K562 (cell line): ENCODE data around the gene SF3B4. TPM values are rescaled to one million over a fixed set of nuclear protein-coding genes. Genes with fewer than 3 reads are reported as not detected.

Source experiments
- ATAC-seq: fragments of 200-7000 bp; cut with Tn5 transposase; 3 replicates; pipeline ENCODE4 v1.9.1; 2020; ENCODE audit warnings: moderate library complexity
- BruUV-seq: library from RNA; stranded (reverse); fragments of 400-500 nt; replicated peaks from 2 replicates; lab custom pipeline; 2021; lab: Mats Ljungman, UMichigan
- CTCF ChIA-PET: fragments of 300-600 bp; formaldehyde crosslinking; extraction: SDS; loops from one replicate; lab custom pipeline; 2021; ENCODE audit warnings: low intra/inter-chr PET ratio; lab: Yijun Ruan, JAX
- POLR2A ChIA-PET: fragments of 300-600, 350-650 bp; sonication (Branson Sonifier 250); formaldehyde crosslinking; extraction: SDS; loops from one replicate; lab custom pipeline; 2021; ENCODE audit warnings: antibody characterized with exemption, inconsistent platforms; lab: Yijun Ruan, JAX
- DNase-seq, 4 experiments: peaks; one replicate each; pipeline versions ENCODE4 v3.0.0 to v3.0.0-alpha.2; 2011 to 2018; ENCODE audit warnings: low spot score in 3 of 4, mixed read lengths in 3 of 4; ENCODE audit errors: extremely low read depth in 1 of 4
- FAIRE-seq: peaks from 2 replicates; lab custom pipeline; 2011; peaks lifted over from hg19 to GRCh38; lab: Jason Lieb, UNC
- H2AFZ ChIP-seq: 2 replicates; pipeline ENCODE4 v1.6.0; 2011; ENCODE audit warnings: low read depth, low read length, control low read depth, inconsistent platforms
- H3K27ac ChIP-seq: fragments of 200-600 bp; 3 replicates; pipeline ENCODE4 v1.8.0; 2011; ENCODE audit warnings: low read depth, mild to moderate bottlenecking, control low read depth, inconsistent platforms, low read length, moderate library complexity, mixed read lengths; ENCODE audit errors: extremely low read depth
- H3K27me3 ChIP-seq, 2 experiments: fragments of 300-600 bp in 1 of 2; 2 replicates in 1 of 2; 3 replicates in 1 of 2; pipeline versions ENCODE4 v1.6.0 to v1.8.0; 2011; ENCODE audit warnings: inconsistent platforms in 2 of 2, low read length in 2 of 2, mild to moderate bottlenecking in 1 of 2, mixed read lengths in 1 of 2, moderate library complexity in 1 of 2; ENCODE audit not compliant: control insufficient read depth in 2 of 2, insufficient read depth in 2 of 2
- H3K36me3 ChIP-seq: fragments of 300-600 bp; 3 replicates; pipeline ENCODE4 v1.8.0; 2011; ENCODE audit warnings: mild to moderate bottlenecking, low read length, inconsistent platforms; ENCODE audit not compliant: control insufficient read depth, insufficient read depth
- H3K4me1 ChIP-seq, 2 experiments: fragments of 200-600 bp in 1 of 2; replicated peaks in 1 of 2; 2 replicates in 1 of 2; 3 replicates in 1 of 2; pipeline versions ENCODE4 v1.5.1 to v1.8.0; 2011; ENCODE audit warnings: inconsistent platforms in 2 of 2, low read length in 2 of 2, mild to moderate bottlenecking in 1 of 2, mixed read lengths in 1 of 2, moderate library complexity in 1 of 2; ENCODE audit not compliant: control insufficient read depth in 2 of 2, insufficient read depth in 2 of 2
- H3K4me2 ChIP-seq: 2 replicates; pipeline ENCODE4 v1.6.1; 2011; ENCODE audit warnings: low read length, control low read depth, inconsistent platforms, mixed read lengths; ENCODE audit not compliant: insufficient read depth
- H3K4me3 ChIP-seq: fragments of 200-600 bp; sonication (generic), shearing (Covaris generic); 2 replicates; pipeline ENCODE4 v1.5.1; 2016; ENCODE audit warnings: control low read depth, inconsistent platforms
- H3K79me2 ChIP-seq: fragments of 200-600 bp; 3 replicates; pipeline ENCODE4 v1.8.0; 2011; ENCODE audit warnings: low read length, inconsistent platforms; ENCODE audit not compliant: control insufficient read depth, insufficient read depth
- H3K9ac ChIP-seq, 2 experiments: 2 replicates each; pipeline versions ENCODE4 v1.6.0 to v1.6.1; 2011; ENCODE audit warnings: low read depth in 2 of 2, low read length in 2 of 2, control low read depth in 1 of 2, inconsistent platforms in 1 of 2, mild to moderate bottlenecking in 1 of 2, mixed read lengths in 1 of 2; ENCODE audit not compliant: insufficient read depth in 1 of 2
- H3K9me1 ChIP-seq: one replicate; pipeline ENCODE4 v1.6.0; 2011; ENCODE audit warnings: inconsistent platforms, mild to moderate bottlenecking, low read length, moderate library complexity; ENCODE audit not compliant: control insufficient read depth, insufficient read depth
- H3K9me3 ChIP-seq: replicated peaks from 2 replicates; pipeline ENCODE4 v1.5.1; 2011; ENCODE audit warnings: low read depth, low read length, inconsistent platforms; ENCODE audit not compliant: control insufficient read depth, insufficient read depth
- H4K20me1 ChIP-seq: replicated peaks from 2 replicates; pipeline ENCODE4 v1.6.1; 2011; ENCODE audit warnings: low read length, inconsistent platforms, mixed read lengths; ENCODE audit not compliant: control insufficient read depth, insufficient read depth
- ELF1 ChIP-seq: fragments of 200-800 bp; sonication (Bioruptor generic); IDR thresholded peaks from 2 replicates; pipeline ENCODE4 v1.6.1; 2016; ENCODE audit warnings: missing genetic modification characterization, missing compliant biosample characterization
- GABPB1 ChIP-seq: sonication (generic); formaldehyde crosslinking; IDR thresholded peaks from 2 replicates; pipeline ENCODE4 v1.8.0; 2022; ENCODE audit warnings: mild to moderate bottlenecking, missing genetic modification reagents
- KAT8 ChIP-seq: fragments of 450-650 bp; IDR thresholded peaks from 2 replicates; pipeline ENCODE4 v1.6.1; 2016; ENCODE audit warnings: low read depth, mild to moderate bottlenecking
- RBM14 ChIP-seq: fragments of 200-400 bp; formaldehyde crosslinking; IDR thresholded peaks from 2 replicates; pipeline ENCODE4 v1.6.1; 2018; ENCODE audit warnings: low read depth, mild to moderate bottlenecking, low read length, moderate library complexity, borderline replicate concordance; ENCODE audit not compliant: insufficient read depth
- SMARCC2 ChIP-seq: fragments of 450-650 bp; IDR thresholded peaks from 2 replicates; pipeline ENCODE4 v1.6.1; 2017; ENCODE audit warnings: antibody characterized with exemption, moderate library complexity, mild to moderate bottlenecking, low read depth
- YY1 ChIP-seq, 3 experiments: IDR thresholded peaks; 2 replicates each; pipeline ENCODE4 v1.6.1; 2011; ENCODE audit warnings: low read length in 2 of 3, mild to moderate bottlenecking in 2 of 3, moderate library complexity in 2 of 3, borderline replicate concordance in 1 of 3, control low read depth in 1 of 3, low read depth in 1 of 3; ENCODE audit not compliant: insufficient read depth in 3 of 3, insufficient replicate concordance in 2 of 3, control insufficient read depth in 1 of 3, insufficient read length in 1 of 3; ENCODE audit errors: extremely low read depth in 1 of 3
- ZBTB34 ChIP-seq: fragments of 250-450 bp; sonication (Bioruptor Pico); IDR thresholded peaks from 2 replicates; pipeline ENCODE4 v1.8.0; 2021; ENCODE audit warnings: mild to moderate bottlenecking, moderate library complexity
- ZBTB5 ChIP-seq: fragments of 450-650 bp; IDR thresholded peaks from 2 replicates; pipeline ENCODE4 v1.6.1; 2017; ENCODE audit warnings: antibody characterized with exemption
- WGBS: fragments of 100-300 bp; shearing (Covaris generic); methylation state at CpG from one replicate; pipeline ENCODE4 v1.1.6; 2016; ENCODE audit warnings: low coverage, mixed read lengths; ENCODE audit not compliant: insufficient coverage; ENCODE audit errors: missing lambda C conversion rate; 5-methylcytosine and 5-hydroxymethylcytosine counted together
- in situ Hi-C: fragments of 300-500 bp; cut with MboI; formaldehyde crosslinking; loops from 4 replicates; pipeline ENCODE4 v1.15.0; 2018; ENCODE audit warnings: inconsistent platforms, mixed read lengths
- intact Hi-C: fragments of 100-400 bp; cut with micrococcal nuclease; formaldehyde crosslinking; loops from 2 replicates; pipeline ENCODE4 v1.14.2; 2022
- polyA plus RNA-seq, 8 experiments: library from polyadenylated mRNA; depleted of rRNA in 4 of 8; stranded (reverse) in 5 of 8; unstranded in 3 of 8; fragments of >200 nt; fragmentation: Nextera tagmentation in 2 of 8; fragmentation: Illumina TruSeq in 1 of 8; extraction: Ambion mirVana in 2 of 8; extraction: Trizol in 1 of 8; gene quantifications; 2 replicates each; pipeline versions ENCODE4 v1.2.1 to v1.2.3, GENCODE V29; 2011 to 2014; ENCODE audit warnings: inconsistent platforms in 1 of 8, missing spikeins in 1 of 8
- total RNA-seq, 7 experiments: library from RNA; depleted of rRNA in 6 of 7; stranded (reverse); fragments of >200 nt in 6 of 7; fragmentation: Illumina TruSeq in 2 of 7; extraction: Trizol in 2 of 7; gene quantifications; 2 replicates each; pipeline versions ENCODE4 v1.2.1 to v1.2.3, GENCODE V29; 2011 to 2021; ENCODE audit warnings: low replicate concordance in 1 of 7
- TF ChIP-seq, protein P1 (sequence below): fragments of 200-800 bp; sonication (Bioruptor generic); IDR thresholded peaks from 2 replicates; pipeline ENCODE4 v1.6.1; 2017; ENCODE audit warnings: missing genetic modification characterization, missing compliant biosample characterization

The SF3B4 gene
- total and polyA plus RNA-seq, 9 of the 15 experiments (the other 6 are each of a cell fraction or from before 2014, with no cell fraction given), result 3.0 to 88.0 (median 26.1) TPM

DNA sequence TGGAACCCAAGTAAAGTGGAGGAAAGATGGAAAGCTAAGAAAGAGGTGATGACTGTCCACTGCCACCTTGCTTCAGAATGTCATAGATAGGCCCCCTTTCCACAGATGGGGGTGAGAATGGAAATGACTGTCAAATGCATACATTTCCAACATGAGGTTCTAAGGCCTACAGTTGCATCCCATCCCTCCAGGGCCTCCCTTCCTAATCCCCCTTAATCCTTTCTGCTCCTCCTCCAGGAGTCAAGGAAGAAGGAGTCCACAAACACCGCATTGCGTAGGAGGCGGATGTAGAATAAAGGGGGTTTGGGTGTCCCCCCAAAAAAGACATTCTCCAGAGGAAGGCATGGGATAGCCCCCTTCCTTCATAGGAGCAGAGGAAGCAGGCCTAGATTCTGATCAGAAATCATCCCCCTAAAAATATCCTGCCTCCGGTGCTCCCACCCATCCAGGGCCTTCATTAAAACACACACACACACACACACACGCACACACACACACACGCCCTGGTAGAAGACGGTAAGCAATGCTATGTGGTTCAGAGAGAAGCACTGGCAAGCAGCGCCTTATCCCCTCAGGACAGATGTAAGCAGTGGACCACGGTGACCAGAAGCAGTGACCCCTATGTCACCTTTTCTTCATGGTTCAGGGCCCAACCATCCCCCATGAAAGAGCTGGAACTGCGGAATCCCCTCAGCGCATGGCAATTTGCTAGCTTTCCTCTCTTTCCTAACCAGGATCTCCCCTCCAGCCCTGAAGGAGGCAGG, 12.0 kb downstream of the SF3B4 start (continued):
- TF ChIP-seq YY1 (IDR thresholded peaks at IDR 0.05; ENCODE audit: borderline replicate concordance in 1 of 3, control insufficient read depth in 1 of 3, extremely low read depth in 1 of 3, insufficient read depth in 3 of 3, insufficient read length in 1 of 3, insufficient replicate concordance in 2 of 3, low read depth in 1 of 3, low read length in 2 of 3) (no peak), GABPB1 (no peak)
- TF ChIP-seq, protein P1, sequence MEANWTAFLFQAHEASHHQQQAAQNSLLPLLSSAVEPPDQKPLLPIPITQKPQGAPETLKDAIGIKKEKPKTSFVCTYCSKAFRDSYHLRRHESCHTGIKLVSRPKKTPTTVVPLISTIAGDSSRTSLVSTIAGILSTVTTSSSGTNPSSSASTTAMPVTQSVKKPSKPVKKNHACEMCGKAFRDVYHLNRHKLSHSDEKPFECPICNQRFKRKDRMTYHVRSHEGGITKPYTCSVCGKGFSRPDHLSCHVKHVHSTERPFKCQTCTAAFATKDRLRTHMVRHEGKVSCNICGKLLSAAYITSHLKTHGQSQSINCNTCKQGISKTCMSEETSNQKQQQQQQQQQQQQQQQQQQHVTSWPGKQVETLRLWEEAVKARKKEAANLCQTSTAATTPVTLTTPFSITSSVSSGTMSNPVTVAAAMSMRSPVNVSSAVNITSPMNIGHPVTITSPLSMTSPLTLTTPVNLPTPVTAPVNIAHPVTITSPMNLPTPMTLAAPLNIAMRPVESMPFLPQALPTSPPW (CRISPR knock-in tag), result no peak

DNA sequence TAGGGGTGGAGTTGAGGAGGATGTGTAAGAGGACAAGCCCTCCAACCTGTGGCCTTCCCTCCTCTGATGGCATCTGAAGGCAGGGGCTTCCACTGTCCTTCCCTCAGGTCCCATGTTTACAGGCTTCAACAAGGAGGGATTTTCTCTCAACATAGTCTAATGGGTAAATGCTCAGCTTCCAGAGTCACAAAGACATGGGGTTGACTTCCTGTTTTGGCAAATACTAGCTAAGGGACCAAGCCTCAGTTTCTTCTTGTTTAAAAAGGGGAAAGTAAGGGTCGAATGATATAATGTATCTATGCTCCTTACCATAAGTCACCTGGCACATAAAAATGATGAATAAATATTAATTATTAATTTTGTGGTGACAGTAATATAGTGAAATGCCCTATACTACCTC, 13.1 kb downstream of the SF3B4 start:
- BruUV-seq, result no TSS peak
- no peaks in the 10 kb centered on the region for H3K9me3 ChIP-seq
- WGBS, result 7% methylated on average over 1 of the region's 1 CpG
- intact Hi-C loops, result no loop called here
- H3K27me3 ChIP-seq, result no peaks in the 10 kb centered on the region
- no peak overlapping the region for H3K4me3 ChIP-seq
- FAIRE-seq (no peak), ATAC-seq (no peak), DNase-seq (no peak)
- H3K9me1 ChIP-seq, result no peaks in the 10 kb centered on the region
- H3K4me2 ChIP-seq, result no peak overlapping the region
- ChIA-PET CTCF (no interaction called here), POLR2A (interaction anchor here (1.1 to 3.3 kb wide), 2 partner anchors 9 to 27 kb away, joined by 5 to 31 read pairs; a partner anchor contains a TSS)
- no peak overlapping the region for H3K27ac ChIP-seq
- H3K79me2 ChIP-seq, result no peaks in the 10 kb centered on the region
- no peaks in the 10 kb centered on the region for H3K36me3 ChIP-seq
- in situ Hi-C loops, result no loop called here
- H3K9ac ChIP-seq, result no peak overlapping the region
- no peaks in the 10 kb centered on the region for H4K20me1 ChIP-seq
- H3K4me1 ChIP-seq, result peaks cover 15 to 26% of the 10 kb centered on the region in 2 experiments
- peak overlapping the region; percentile 66 for H2AFZ ChIP-seq
- TF ChIP-seq ELF1 (0 out of 2 replicates have a peak, but pooled peaks have one; percentile 13), ZBTB34 (CRISPR knock-in tag) (no peak), RBM14 (no peak), SMARCC2 (no peak), KAT8 (no peak), ZBTB5 (no peak)
